Stimulated activated CD8-positive, alpha-beta memory T cell treated with anti-CD3 and anti-CD28 coated beads, Interleukin-4, amount 100 ng/mL, for 24 hours (primary cell): ENCODE measurements around the gene FXYD4.
A peak's percentile ranks its signal among the peaks of the same experiment; 100 is the strongest.
"Not testable (repeated sequence)": the region's sequence is repeated elsewhere in the genome, so short reads cannot be mapped to it uniquely, and the experiment has no call there.

ENCODE experiments used
- DNase-seq: peaks from one replicate; pipeline ENCODE4 v3.0.0-alpha.2; 2020; ENCODE audit warnings: low read depth

FXYD4 gene

GRCh38 chr10:43376046-43376635 lies 4.7 kb downstream of the FXYD4 start:
- no peak for DNase-seq

GRCh38 chr10:43376828-43377423 lies 5.5 kb downstream of the FXYD4 start:
- DNase-seq = no peak

- DNase-seq = no peak
These were observed 6.0 kb downstream of the FXYD4 start for GRCh38 chr10:43377424-43377883.

GRCh38 chr10:43380610-43381222 lies 9.3 kb downstream of the FXYD4 start:
- DNase-seq = no peak

GRCh38 chr10:43383204-43383971 lies 12.0 kb downstream of the FXYD4 start:
- DNase-seq = no peak

- DNase-seq = no peak
These were observed 13.1 kb downstream of the FXYD4 start for GRCh38 chr10:43384252-43385221.

- no peak for DNase-seq
These were observed 14.1 kb downstream of the FXYD4 start for GRCh38 chr10:43385412-43386004.

GRCh38 chr10:43386549-43386948 lies 15.1 kb downstream of the FXYD4 start:
- DNase-seq = no peak

GRCh38 chr10:43386981-43387677 lies 15.7 kb downstream of the FXYD4 start:
- DNase-seq = no peak

- DNase-seq = no peak
These were observed 16.2 kb downstream of the FXYD4 start for GRCh38 chr10:43387678-43388032.

- no peak for DNase-seq
These were observed 18.4 kb downstream of the FXYD4 start for GRCh38 chr10:43389867-43390266.

- no peak for DNase-seq
These were observed 18.9 kb downstream of the FXYD4 start for GRCh38 chr10:43390333-43390732.

GRCh38 chr10:43390759-43391158 lies 19.3 kb downstream of the FXYD4 start:
- DNase-seq = no peak

- DNase-seq = no peak
These were observed 20.1 kb downstream of the FXYD4 start for GRCh38 chr10:43391496-43391895.

- no peak for DNase-seq
These were observed 21.3 kb downstream of the FXYD4 start for GRCh38 chr10:43392748-43393147.

GRCh38 chr10:43393186-43393585 lies 21.8 kb downstream of the FXYD4 start:
- not testable (repeated sequence) for DNase-seq

- DNase-seq = no peak
These were observed 22.3 kb downstream of the FXYD4 start for GRCh38 chr10:43393606-43394360.

GRCh38 chr10:43394868-43395267 lies 23.4 kb downstream of the FXYD4 start:
- no peak for DNase-seq

GRCh38 chr10:43395571-43396060 lies 24.2 kb downstream of the FXYD4 start:
- DNase-seq = peak; percentile 21
